Measurements from ENCODE around the gene AUTS2.

The AUTS2 gene

DNA sequence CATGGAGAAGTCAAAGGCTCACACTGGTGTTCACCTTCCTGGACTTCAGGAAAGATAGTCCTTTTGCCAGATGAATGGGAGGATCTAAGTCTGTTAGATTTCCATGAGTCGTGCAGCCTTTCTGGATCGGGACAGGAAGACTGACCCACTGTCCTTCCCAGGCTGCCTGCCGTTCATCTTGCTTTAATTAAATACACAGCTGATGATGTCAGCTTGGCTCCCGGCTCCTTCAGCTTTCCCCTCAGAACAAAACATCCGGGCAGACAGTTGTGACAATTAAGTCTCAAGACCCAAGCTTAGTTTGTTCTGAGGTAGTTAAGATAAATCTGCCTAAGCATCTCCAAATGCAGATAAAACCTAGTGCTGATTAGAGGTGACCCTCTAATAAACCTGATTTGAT lies 58.6 kb downstream of the AUTS2 start:
- DNase-seq, result peak in 2 of 3 experiments; percentile 69 to 83

GRCh38 chr7:69657331-69657730 lies 59.1 kb downstream of the AUTS2 start:
- peak in 2 of 3 experiments; percentile 69 to 83 for DNase-seq

DNA sequence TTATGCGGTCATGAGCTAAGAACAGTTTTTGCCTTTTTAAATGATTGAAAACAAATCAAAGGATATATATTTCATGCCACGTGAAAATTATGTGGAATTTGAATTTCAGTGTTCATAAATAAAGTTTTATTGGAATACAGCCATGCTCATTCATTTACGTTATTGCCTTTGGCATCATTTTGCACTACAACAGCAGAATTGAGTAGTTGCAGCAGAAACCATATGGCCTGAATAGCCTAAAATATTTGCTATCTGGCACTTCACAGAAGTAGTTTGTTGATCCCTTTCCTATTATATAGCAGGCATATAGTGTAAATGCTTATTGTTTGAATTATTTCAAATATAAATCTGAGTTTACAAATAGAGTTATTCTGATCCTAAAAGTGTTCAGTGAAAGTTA lies 59.7 kb downstream of the AUTS2 start:
- peak in 1 of 3 experiments; percentile 41 for DNase-seq

DNA sequence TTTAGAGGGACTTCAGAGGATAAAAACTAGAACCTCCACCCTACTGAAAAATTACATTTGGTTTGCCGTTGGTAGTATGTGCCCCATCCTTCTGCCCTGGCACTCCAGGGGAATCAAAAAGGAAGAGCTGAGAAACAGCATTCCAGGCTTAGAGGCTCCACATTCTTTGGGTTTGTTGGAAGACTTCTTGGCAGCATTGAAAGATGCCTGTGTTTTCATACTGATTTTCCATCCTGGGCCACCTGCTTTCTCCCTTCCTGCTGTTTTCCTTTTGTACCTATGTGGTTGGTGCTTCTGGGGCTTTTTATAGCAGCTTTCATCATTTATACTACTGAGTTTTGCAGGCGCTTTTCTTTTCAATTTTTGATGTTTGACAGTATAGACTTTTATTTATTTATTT lies 61.7 kb downstream of the AUTS2 start:
- DNase-seq, result peak in 1 of 3 experiments; percentile 15

GRCh38 chr7:69661342-69661741 lies 63.1 kb downstream of the AUTS2 start:
- DNase-seq, result no peak

GRCh38 chr7:69663911-69664832 lies 65.9 kb downstream of the AUTS2 start:
- DNase-seq, result peak in 2 of 3 experiments; percentile 59 to 74

GRCh38 chr7:69665369-69665768 lies 67.1 kb downstream of the AUTS2 start:
- no peak for DNase-seq

DNA sequence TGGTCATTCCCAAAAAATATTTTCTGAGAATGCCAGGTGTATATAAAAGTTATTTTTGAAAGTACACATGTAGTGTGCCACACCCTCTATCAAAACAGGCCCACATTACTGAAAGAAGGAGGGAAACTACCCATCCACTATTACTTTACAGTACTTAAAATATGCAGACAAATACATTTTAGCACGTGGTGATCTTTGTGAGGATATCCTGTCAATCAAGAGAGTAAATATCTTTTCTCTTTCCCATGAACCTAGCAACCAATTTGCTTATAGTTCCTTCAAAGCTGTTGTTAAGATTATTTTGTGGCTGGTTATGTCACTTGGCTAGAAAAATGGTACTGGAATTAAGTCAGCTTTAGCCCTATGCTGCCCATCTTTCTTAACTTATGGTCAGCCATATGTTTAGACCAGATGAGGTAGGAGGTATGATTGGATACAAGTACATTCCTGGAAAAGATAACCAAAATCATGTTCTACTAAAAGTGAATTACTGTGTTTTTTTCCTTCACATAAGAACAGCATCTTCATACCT lies 70.1 kb downstream of the AUTS2 start:
- DNase-seq, result peak in 1 of 3 experiments; percentile 14

- no peak for DNase-seq
These were observed 72.4 kb downstream of the AUTS2 start for GRCh38 chr7:69670701-69671100.

DNA sequence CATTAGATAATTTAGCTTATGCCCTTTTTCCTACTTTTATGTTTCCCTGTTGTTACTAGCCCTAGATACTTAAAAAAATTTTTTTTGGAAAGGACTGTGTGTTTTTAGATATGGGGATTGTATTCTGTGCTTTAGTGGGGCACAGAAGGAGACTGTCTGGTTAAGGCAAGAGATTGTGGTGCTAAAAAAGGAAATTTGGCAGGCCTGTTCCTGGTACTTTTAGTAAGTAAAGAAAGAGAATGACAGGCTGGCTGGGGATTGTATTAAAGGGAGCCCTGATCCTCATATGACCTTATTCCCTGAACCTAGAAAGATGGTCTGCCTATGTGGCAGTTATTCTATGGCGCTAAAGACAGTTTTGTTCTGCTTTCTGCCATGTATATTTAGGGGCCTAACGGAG lies 74.8 kb downstream of the AUTS2 start:
- no peak for DNase-seq

DNA sequence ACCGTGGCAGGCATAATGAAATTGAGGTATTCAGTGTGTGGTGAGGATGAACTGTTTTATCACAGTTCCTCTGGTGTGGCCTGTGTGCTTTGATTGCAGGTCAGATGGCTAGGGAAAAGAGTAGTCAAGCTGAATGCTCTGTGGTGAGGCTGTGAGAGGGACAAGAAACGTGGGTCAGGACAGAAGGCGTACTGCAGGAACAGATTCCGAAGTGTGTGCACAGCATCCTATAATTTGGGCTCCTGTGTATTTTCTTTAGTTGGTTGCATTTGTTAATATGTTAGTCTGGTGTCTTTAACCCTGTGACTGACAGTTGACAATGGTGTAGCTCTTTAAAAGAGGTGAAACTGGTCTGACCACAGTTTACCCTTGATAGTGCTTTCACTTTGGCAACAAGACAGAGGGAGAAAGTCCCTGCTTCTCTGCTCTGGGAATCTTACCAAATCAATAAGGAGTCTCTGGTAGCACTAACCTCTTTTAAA lies 76.5 kb downstream of the AUTS2 start:
- DNase-seq, result peak in 2 of 3 experiments; percentile 40 to 84

DNA sequence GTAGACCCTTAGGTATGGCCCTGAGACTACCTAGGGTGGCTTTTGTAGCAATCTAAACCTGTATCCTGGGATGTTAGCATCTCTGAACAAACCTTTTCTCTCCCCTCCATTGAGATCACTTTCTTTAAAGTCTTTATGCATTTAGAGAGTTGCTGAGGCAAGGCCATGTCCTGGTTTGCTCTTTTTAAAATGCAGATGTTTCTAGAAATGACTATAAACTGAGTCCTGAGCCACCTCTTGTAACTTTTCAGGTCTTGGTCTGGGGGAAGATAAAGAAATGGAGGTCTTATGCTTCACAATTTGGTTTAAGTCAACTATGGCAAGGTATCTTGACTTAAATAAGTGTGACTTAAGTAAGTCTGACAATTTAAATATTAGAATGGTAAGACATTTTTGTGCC lies 78.0 kb downstream of the AUTS2 start:
- DNase-seq, result no peak

DNA sequence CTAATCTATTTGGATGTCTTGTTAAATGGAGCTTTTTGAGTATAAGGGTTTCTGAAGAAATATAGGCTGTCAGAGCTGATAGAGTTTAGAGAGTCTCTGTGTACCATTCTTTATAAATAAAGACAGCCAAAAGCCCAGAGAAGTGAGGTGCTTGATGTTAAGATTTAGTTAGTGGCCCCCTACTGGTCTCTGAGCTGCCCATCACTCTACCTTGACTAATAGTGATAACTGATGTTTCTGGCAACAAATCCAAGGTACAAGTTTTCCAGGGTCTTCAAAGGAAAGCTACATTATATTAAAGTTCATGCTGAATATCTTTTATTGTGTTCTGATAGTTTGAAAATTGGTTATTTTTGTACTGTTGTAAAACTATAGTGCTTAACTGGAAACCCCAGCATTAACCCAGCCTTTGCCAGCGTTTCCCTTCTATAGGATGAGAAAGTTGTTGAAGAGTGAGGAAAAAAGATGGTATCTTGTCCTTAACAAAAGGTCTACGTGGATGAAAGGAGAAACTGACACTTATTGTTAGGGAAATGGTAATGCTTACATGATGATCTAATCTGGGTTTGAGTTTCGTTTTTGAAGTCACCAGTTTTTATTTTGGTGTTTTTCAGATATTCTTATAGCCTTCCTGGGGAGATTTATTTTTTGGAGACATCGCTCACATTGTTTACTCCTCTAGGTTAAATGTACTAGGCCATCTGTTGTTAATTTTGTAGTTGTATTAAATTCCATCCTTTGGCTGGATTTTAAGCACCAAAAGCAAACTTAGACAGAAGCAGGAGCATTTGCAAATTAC lies 79.0 kb downstream of the AUTS2 start:
- DNase-seq, result peak in 1 of 3 experiments; percentile 30

DNA sequence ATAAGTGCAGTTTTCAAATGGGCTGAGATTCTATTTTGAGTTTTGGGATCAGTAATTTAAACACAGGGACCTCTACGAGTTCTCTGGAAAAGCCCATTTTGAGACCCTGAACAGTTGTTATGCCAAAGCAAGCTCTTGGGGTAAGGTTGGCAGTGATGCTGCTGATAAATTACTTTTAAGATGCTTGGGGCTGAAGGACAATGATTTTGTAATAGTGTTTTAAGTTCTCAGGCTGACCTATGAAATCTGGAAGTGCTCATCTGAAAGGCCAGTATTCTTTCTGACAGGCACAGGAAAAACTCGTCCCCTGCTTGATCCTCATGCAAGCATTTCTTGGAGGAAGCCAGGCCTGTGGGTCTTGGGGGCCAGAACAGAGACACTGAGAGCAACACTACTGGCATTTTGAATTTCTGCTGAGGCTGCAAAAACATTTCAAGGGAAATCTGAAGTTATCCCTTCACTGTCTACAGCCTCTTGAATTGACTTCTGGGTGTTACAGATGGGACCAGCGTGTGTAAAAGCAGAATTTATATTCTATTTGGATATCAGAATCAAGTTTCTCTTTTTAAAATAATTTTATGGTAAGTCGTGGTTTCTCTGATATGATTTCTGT lies 79.7 kb downstream of the AUTS2 start:
- no peak for DNase-seq

DNA sequence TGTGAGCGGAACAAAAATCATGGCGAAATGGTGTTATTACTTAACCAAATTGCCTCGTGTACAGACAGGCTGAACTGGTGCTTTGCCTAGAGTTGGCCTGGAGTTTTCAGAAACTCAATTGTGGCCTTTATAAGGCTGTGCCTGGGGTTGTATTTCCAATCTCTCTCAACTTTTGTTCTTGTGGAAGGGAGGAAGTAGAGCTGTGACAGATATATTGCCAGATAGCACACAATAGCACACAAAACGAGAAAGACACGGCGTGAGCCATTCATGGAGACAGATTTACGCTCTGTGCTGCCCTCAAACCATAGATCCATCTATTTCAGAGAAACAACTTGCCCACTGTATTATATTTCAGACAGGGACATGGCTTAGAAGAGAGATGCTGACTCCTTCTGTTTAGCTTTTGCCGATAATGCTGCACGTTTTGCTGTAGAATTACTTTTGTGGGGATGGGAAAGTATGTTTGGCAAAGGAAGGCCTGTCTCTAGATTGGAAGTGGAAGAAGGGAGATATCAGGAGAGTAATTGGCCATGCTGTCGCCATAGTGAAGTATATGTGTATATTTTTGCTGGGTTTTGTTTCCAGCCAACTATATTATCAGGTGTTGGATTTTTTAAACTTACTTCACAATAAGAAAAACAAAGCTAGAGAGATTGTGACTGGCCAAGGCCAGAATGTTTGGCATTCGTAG lies 80.4 kb downstream of the AUTS2 start:
- DNase-seq, result peak in 2 of 3 experiments; percentile 28 to 70

DNA sequence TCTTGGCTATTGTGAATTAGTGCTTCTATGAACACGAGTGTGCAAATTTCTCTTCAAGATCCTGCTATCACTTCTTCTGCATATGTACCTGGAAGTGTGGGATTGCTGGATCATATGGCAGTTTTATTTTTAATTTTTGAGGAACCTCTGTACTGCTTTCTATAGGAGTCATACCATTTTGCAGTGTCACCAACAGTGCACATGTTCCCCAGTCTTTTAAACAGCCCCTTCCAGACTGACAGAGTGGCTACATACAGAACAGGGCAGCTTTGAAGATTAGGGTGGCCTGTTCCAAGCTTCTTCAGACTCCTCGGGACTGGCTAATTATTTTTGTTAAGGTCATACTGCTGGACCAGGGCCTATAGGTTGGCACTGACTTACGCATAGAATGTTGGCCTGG lies 82.9 kb downstream of the AUTS2 start:
- no peak for DNase-seq

GRCh38 chr7:69682518-69682917 lies 84.2 kb downstream of the AUTS2 start:
- no peak for DNase-seq

- peak in 1 of 3 experiments; percentile 9 for DNase-seq
These were observed 84.7 kb downstream of the AUTS2 start for GRCh38 chr7:69683002-69683401.

- peak in 1 of 3 experiments; percentile 21 for DNase-seq
These were observed 86.4 kb downstream of the AUTS2 start for GRCh38 chr7:69684369-69685292.

DNA sequence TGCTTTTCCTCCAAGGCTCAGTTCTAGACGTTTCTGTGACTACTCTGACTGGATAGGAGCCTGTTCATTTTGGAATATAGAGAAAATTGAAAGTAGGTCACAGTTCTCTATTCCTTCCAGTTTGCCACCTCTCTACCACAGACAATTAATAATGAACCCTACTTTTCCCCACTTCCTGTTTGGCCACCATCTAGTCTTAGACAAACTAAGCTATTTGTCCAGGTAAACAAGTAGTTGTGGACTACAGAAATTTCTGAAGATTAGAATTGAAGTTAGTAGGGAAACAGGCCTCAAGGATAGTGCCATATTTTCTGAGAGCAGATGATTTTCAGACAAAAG lies 87.0 kb downstream of the AUTS2 start:
- DNase-seq, result no peak

DNA sequence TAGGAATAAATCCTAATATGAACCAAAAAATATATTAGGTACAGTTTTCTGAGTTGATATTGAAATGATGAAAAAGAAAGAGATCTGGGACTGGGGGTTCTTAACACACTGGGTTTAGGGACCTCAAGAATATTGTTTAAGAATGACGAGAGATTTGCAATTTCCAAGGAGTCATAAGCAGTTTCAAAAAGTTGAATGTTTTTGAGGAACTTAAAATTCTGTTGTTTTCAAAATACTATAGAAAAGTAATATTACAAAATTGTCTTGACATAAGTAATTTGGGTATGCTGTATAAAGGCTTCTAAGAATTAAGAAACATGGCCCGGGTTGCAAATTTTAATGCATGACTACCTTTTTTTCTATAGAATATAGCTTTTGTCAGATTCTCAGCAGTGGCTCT lies 88.1 kb downstream of the AUTS2 start:
- DNase-seq, result no peak
